ENCODE measurements around the gene PTH1R. TPM values are rescaled to one million over a fixed set of nuclear protein-coding genes. Genes with fewer than 3 reads are reported as not detected.

The PTH1R gene
- polyA plus RNA-seq, 1 donor (not counting 4 experiments of a cell fraction or from before 2014, with no cell fraction given), result not detected

DNA sequence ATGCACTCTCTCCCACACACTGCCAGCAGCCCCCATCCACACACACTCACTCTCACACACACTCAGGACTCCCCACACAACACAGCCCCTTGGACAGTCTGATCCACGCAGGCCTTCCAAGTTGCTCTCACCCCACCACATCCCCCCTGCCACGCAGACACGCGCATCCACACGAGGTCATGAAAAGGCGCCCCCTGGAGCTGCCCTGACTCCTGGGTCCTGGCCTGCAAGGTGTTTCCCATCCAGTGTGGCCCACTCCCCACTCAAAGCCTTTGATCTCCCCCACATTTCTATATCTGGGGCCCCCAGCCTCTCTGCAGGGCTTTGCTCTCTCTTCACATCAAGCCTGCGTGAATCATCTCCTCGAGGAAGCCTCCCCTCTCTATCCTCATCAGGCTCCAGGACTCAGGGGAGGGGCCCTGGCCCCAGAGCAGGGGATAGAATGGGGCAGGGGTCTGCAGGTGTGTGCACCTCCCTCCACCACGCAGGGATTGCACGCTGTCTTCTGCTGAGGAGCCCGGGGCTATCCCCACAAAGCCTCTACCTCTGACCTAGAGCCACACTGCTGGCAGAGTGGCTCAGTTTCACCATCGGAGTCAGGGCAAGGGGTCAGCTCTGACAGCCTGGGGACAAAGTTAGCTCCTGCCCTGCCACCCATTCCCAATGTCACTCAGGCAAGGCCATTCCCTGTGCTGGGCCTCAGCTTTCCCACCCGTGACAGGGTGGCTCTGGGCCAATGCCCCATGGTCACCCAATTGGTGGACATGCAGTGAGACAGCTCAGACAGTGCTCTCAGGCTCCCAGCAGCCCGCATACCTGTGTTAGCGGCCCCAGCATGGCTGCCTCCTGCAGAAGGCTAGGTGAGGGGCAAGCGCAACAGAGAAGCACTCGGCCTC lies 20.7 kb upstream of the PTH1R start:
- H2AFZ ChIP-seq (ENCODE audit: control insufficient read depth, low read length), result no peak overlapping the region
- FAIRE-seq (no peak), DNase-seq (ENCODE audit: low read depth, low spot score) (no peak)
- no peaks in the 10 kb centered on the region for H3K9me1 ChIP-seq (ENCODE audit: control insufficient read depth, extremely low read depth, insufficient read depth, low read length)
- dilution Hi-C loops (cut with MboI; ENCODE audit: extremely low pct_ligation_motif_present, low sequenced_read_pairs), result no loop called here
- no peak overlapping the region for H3K9ac ChIP-seq (ENCODE audit: control insufficient read depth, extremely low read depth, insufficient read depth, low read length)
- peaks cover 19% of the 10 kb centered on the region for H3K27me3 ChIP-seq (ENCODE audit: control insufficient read depth, extremely low read depth, insufficient read depth, low read length)
- H4K20me1 ChIP-seq (ENCODE audit: control insufficient read depth, extremely low read depth, insufficient read depth, low read length), result no peaks in the 10 kb centered on the region
- no peak overlapping the region for H3K4me2 ChIP-seq (ENCODE audit: control insufficient read depth, extremely low read depth, insufficient read depth, low read depth, low read length)
- no peak overlapping the region for H3K27ac ChIP-seq (ENCODE audit: control insufficient read depth, insufficient read depth, low read length)
- H3K36me3 ChIP-seq (ENCODE audit: control insufficient read depth in 2 of 2, extremely low read depth in 1 of 2, insufficient read depth in 2 of 2, low read length in 2 of 2), result no peaks in the 10 kb centered on the region
- H3K9me3 ChIP-seq (ENCODE audit: control insufficient read depth, low read depth, low read length), result no peaks in the 10 kb centered on the region
- TF ChIP-seq, protein P1, sequence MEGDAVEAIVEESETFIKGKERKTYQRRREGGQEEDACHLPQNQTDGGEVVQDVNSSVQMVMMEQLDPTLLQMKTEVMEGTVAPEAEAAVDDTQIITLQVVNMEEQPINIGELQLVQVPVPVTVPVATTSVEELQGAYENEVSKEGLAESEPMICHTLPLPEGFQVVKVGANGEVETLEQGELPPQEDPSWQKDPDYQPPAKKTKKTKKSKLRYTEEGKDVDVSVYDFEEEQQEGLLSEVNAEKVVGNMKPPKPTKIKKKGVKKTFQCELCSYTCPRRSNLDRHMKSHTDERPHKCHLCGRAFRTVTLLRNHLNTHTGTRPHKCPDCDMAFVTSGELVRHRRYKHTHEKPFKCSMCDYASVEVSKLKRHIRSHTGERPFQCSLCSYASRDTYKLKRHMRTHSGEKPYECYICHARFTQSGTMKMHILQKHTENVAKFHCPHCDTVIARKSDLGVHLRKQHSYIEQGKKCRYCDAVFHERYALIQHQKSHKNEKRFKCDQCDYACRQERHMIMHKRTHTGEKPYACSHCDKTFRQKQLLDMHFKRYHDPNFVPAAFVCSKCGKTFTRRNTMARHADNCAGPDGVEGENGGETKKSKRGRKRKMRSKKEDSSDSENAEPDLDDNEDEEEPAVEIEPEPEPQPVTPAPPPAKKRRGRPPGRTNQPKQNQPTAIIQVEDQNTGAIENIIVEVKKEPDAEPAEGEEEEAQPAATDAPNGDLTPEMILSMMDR (optimal IDR thresholded peaks at IDR 0.05 in 1 of 3, IDR thresholded peaks at IDR 0.05 in 1 of 3, conservative IDR thresholded peaks at IDR 0.05 in 1 of 3; ENCODE audit: extremely low read depth in 1 of 3, insufficient read depth in 2 of 3, low read length in 3 of 3), result no peak
- TF ChIP-seq EZH2 (IDR thresholded peaks at IDR 0.05; ENCODE audit: low read length), result no peak
- no peaks in the 10 kb centered on the region for H3K79me2 ChIP-seq (ENCODE audit: control insufficient read depth, insufficient read depth, low read length)
- H3K4me3 ChIP-seq (ENCODE audit: control insufficient read depth in 2 of 3, extremely low read depth in 1 of 3, insufficient read depth in 2 of 3, low read depth in 1 of 3, low read length in 3 of 3), result no peak overlapping the region
- H3K4me1 ChIP-seq (ENCODE audit: control insufficient read depth, extremely low read depth, insufficient read depth, low read length), result no peaks in the 10 kb centered on the region

DNA sequence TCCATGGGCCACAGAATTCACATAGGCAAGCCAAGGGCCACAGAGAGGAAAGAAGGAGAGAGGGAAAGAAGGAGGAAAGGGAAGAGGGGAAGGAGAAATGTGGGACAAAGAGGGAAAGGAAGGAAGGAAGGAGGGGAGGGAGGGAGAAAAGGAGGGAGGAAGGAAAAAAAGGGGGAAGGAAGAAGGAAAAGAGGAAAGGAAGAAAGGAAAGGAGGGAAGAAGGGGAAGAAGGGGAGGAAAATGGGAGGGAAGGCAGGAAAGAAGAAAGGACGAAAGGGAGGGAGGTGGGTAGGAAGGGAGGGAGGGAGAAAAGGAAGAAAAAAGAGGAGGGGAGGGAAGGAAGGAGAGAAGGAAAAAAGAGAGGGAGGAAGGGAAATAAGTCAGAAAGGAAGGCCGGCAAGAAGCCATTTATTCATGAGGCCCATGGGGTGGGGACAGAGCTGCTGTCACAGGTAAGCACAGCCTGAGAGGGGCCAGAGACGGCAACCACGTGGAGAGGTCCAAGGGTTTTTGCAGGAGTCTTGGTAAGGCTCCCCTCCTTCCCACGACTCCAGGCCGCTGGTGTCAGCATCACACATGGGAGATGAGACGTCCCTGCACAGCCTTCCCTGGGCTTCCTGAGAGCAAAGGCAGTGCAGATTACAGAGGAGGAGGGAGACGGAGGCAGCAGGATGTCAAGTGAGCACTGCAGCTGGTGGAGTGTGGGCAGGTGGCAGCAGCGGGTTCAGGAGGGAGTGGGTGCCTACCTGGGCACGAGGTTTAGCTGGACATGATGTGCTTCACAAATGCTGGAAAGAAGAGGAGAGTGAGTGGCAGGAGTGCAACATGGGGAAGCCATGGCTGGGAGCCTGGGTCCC lies 19.8 kb upstream of the PTH1R start:
- Histone ChIP-seq H3K36me3 (ENCODE audit: control insufficient read depth in 2 of 2, extremely low read depth in 1 of 2, insufficient read depth in 2 of 2, low read length in 2 of 2) (no peaks in the 10 kb centered on the region), H4K20me1 (ENCODE audit: control insufficient read depth, extremely low read depth, insufficient read depth, low read length) (peaks cover 4% of the 10 kb centered on the region), H3K79me2 (ENCODE audit: control insufficient read depth, insufficient read depth, low read length) (no peaks in the 10 kb centered on the region), H3K9me3 (ENCODE audit: control insufficient read depth, low read depth, low read length) (no peaks in the 10 kb centered on the region), H3K27me3 (ENCODE audit: control insufficient read depth, extremely low read depth, insufficient read depth, low read length) (peaks cover 18% of the 10 kb centered on the region), H3K4me3 (ENCODE audit: control insufficient read depth in 2 of 3, extremely low read depth in 1 of 3, insufficient read depth in 2 of 3, low read depth in 1 of 3, low read length in 3 of 3) (no peak overlapping the region), H3K4me1 (ENCODE audit: control insufficient read depth, extremely low read depth, insufficient read depth, low read length) (no peaks in the 10 kb centered on the region), H3K27ac (ENCODE audit: control insufficient read depth, insufficient read depth, low read length) (no peak overlapping the region), H3K9me1 (ENCODE audit: control insufficient read depth, extremely low read depth, insufficient read depth, low read length) (no peaks in the 10 kb centered on the region), H2AFZ (ENCODE audit: control insufficient read depth, low read length) (no peak overlapping the region), H3K4me2 (ENCODE audit: control insufficient read depth, extremely low read depth, insufficient read depth, low read depth, low read length) (no peak overlapping the region), H3K9ac (ENCODE audit: control insufficient read depth, extremely low read depth, insufficient read depth, low read length) (no peak overlapping the region)
- DNase-seq (ENCODE audit: low read depth, low spot score) (no peak), FAIRE-seq (no peak)
- TF ChIP-seq, protein P1 (optimal IDR thresholded peaks at IDR 0.05 in 1 of 3, IDR thresholded peaks at IDR 0.05 in 1 of 3, conservative IDR thresholded peaks at IDR 0.05 in 1 of 3; ENCODE audit: extremely low read depth in 1 of 3, insufficient read depth in 2 of 3, low read length in 3 of 3), result no peak
- no peak for TF ChIP-seq EZH2 (IDR thresholded peaks at IDR 0.05; ENCODE audit: low read length)
- dilution Hi-C loops (cut with MboI; ENCODE audit: extremely low pct_ligation_motif_present, low sequenced_read_pairs), result no loop called here
